Muscle of back (tissue), 11 donors: ENCODE data around the gene NFRKB. TPM values are rescaled to one million over a fixed set of nuclear protein-coding genes. Genes with fewer than 3 reads are reported as not detected.
"Not testable (repeated sequence)": the region's sequence is repeated elsewhere in the genome, so short reads cannot be mapped to it uniquely, and the experiment has no call there.

Experiments used
- DNase-seq, 3 donors: peaks; one replicate each; pipeline versions ENCODE4 v3.0.0 to v3.0.0-alpha.2; 2013
- polyA plus RNA-seq, 10 donors: library from polyadenylated mRNA; unstranded; fragments of 120-200 nt; gene quantifications; one replicate each; pipeline ENCODE4 v1.2.1, GENCODE V29; 2013; ENCODE audit not compliant: insufficient read length in 10 of 10

Gene NFRKB
- polyA plus RNA-seq, 10 donors: 16.3 to 24.6 (median 21.0) TPM

DNA sequence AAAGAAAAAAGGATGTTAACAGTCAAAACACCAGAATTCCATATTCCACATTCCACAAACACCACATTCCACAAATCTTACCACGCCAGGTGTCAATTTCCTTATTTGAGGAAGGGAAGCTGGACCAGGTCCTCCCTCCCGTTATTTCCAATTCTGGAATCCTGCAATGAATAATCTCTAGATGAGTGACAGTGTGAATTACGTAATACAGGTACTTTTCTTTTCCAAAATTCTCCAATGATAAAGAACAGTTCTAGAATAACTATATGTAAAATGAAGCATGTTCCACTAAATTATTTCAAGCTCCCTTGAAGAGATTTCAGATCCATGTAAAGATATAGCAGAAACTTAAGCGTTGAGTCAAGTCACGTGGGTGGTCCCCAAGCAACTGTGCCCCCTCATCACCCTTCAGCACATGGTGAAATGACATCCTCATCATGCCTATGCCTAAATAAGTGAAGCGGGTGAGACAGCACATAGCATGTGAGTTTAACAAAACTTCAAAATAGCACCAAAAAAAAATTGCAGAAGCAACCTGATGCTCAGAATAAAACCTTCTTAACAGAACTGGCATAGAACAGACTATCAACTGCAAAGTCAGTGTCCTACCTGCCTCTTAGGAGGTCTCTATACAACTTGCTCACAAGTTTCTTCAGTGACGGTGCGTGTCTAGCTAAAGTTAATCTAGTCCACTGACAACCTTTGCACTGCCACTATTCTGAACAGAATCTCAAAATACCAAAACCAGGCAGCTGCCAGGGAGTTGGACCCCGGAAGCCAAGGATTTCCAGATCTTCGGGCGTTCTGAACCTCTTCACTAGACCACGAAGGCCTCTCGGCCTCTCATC, 876 bp downstream of the NFRKB start:
- DNase-seq: no peak

DNA sequence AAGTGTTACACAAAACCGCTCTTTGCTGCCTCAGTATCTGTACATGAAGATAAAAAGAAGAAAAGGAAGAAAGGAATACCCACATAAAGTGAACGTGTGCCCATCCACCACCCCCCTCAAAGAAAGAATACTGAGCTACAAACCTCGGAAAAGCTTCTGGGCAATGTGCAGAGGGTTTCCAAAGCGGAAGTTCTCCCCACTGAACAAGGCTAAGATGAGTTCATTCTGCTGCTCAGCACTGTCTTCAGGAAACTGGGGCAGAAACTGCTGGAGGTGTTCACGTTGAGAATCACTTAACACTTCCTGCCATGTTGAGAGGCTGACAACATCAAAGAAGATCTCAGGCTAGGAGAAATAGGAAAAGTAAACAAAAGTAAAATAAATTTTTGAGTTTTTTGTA, 6.9 kb downstream of the NFRKB start:
- DNase-seq: no peak

DNA sequence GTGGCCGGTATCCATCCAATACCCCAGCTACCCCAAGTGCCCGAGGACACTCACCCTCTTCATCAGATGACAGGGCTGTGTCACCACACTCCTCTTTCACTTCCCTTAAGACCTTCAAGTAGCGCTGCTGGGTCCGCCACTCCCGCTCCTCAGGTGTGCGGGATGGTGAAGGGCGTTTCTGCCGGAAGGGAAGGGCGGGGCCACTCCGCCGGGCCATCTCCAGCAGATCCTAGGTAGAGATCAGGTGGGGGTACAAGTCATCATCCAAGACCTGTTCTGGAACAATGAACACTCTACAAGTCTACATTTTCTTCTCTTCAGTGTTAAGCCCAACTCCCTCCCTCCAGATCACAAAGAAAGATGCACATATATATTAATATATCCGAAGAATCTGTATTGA, 10.0 kb downstream of the NFRKB start:
- no peak for DNase-seq

DNA sequence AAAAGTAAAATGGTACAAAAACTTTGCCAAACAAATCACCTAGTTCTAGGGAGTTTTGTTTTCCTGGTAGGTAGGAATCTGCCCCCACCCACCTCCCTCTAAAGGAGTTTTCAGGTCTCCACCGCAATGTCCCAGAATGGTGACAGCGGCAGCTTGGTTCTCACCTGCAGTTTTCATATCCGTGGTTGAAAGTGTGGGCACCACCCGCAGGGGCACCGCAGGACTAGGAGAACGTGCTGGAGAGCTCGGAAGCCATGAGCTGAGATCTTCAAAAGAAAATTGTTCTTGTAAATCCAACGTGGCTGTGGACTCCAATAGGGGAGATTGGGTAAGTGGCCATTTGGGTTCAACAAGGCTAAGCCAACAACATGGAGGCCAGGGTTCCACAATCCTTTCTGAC, 10.8 kb downstream of the NFRKB start:
- no peak for DNase-seq

DNA sequence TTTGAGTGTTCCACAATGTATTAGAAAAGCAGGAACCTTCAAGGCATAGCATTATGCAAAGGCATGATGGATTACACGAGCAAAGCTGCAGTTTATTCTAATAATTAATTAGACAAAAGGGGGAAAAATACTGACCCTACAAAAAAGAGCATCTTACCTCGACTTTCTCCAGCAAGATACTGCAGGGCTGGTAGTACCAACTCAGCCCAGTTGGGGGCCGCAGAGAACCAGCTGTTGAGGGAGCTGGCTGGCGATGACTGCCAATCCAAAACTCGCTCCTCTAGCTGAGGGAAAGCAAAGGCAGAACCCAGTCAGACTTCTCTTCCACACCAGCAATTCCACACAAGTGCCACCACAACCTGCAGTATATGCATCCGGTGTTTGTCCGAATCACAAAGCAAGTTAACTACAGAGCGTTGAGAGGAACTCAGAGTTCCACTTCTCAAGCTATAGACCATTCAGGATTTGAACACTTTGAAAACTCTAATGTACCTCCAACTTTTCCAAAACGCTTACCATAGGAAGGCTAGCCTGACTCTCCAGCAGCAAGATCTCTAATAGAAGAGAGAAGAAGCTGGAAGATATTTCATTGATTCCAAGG, 13.7 kb downstream of the NFRKB start:
- peak in 1 of 3 donors; percentile 8 for DNase-seq

DNA sequence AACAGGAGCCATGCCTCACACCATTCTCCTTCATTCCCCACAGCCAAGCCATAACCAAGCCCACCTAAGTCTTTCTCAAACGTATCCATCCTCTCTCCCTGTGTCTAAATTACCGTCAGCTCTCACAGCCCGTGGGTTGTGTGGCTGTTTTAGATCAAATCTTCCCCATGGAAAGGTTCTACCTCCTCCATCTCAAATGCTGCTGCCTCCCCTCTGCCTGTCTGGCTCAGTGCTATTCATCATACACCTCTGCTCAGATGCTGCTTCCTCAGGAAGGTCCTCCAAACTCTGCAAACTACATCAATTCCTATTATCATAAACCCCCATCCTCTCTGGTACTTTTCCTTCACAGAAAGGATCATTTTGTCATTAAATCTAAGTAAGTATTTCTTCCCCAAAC, 15.1 kb downstream of the NFRKB start:
- DNase-seq: no peak

DNA sequence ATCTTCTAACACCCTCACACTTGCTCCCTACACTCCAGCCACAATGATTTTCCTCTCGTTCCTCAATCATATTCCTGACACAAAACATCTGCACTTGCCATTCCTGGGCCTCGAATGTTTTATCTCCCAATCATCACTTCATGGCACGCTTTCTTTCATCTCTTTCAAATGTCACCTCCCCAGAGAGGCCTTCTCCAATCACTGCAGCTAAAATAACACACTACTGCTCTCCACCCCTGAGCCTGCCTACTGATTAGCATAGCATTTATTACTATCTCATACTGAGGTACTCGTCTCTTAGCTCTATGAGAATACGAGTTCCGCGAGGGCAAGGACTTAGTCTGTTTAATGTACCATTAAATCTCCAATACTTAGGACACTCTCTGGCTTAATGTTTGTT, 23.5 kb downstream of the NFRKB start:
- DNase-seq: no peak

DNA sequence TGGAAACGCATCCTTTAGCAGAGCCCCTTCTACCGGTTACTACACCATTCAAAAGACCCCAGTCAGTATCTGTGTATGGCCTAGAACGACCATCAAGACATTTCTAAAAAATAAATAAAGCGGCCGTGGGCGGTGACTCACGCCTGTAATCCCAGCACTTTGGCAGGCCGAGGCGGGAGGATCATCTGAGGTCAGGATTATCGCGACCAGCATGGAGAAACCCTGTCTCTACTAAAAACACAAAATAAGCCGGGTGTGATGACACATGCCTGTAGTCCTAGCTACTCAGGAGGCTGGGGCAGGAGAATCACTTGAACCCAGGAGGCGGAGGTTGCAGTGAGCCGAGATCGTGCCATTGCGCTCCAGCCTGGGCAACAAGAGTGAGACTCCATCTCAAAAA, 26.8 kb downstream of the NFRKB start:
- not testable (repeated sequence) for DNase-seq

DNA sequence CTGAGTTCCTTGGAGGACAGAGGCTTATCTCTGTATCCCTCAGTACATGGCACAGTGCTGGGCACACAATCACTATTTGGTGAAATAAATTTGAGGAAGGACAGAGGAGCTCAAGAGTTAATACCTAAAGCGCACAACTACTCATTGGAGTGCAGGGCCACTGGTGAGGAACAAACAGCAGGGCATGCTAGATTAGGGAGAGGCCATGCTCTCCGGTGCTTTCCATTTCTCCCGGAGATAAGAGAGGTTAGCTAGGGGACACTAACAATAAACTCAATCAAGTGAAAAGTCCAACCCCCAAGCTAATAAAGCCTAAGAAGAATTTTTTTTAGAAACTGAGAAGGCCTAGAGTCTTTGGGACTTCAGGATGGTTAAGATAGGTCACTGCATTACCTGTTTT, 29.1 kb downstream of the NFRKB start:
- no peak for DNase-seq

DNA sequence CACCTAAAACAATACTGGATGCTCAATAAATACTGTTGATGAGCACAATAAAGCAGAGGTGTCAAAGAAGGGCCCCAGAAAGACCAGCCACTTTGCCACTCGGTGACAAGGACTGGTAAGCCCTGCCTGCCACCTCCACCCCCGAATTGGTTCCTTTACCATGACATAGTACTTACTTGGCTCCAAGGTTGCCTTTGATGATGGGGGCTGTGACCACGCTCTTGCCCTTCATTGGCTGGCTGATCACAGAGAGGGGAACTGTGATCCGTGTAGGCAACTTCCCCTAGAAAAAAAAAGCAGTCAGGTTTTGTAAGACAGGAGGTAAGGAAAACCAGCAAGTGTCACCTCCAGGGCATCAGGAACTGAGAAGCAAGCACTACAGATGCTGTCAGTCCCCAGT, 29.7 kb downstream of the NFRKB start:
- DNase-seq: no peak

DNA sequence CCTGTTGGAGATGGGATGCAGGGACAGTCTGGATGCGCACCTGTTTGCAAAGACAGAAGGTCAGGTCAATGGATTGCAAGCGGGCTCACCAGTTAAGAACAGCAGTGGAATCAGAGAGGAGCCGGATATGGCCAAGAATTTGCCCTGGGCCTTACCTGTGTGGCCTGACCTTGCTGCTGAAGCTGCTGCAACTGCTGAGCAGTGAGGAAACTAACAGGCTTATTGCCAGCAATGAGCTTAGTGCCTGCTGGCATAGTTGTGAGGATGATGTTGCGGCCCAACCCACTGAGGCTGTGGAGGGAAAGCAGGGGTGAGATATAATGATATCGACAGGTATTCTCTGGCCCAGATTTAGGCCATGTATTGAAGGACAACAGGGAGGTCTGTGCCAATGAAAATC, 30.6 kb downstream of the NFRKB start:
- DNase-seq: no peak

DNA sequence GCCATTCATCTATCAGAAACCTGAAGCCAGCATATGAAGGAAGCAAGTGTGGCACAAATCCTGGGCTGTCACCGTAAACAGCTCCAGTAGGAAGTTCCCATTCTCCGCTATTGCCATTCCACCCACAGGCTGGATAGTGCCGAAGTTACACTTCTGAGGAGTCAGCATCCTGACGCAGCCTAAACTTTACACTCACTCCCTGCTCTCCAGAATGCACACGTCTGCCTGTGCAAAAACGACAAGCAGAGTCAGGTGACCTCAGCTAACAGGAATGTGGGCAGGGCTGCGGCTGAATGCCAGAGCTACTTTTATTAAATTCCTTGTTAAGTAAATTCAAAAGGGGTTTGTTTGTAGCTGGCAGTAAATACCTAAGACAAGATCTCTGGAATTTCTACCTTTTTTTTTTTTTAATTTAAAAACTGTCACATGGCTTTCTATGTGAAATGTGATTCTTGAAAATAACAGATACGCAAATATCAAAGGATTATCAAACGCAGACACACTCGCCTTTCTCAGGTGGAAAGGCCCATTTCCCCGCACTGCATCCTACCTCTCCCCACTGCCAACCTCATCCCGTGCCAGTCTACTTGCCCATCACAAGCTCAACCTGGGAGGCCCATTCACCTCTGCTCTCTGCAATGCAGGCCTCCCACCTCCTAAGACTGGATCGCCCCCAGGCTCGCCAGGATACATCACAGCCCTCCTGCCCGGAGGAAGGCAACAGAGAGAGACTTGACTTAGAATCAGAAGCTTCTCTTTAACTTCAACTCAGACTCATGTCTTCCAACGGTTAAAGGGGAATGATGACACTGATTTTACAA, 33.5 kb downstream of the NFRKB start:
- peak; percentile 22 to 86 (median 58) for DNase-seq

DNA sequence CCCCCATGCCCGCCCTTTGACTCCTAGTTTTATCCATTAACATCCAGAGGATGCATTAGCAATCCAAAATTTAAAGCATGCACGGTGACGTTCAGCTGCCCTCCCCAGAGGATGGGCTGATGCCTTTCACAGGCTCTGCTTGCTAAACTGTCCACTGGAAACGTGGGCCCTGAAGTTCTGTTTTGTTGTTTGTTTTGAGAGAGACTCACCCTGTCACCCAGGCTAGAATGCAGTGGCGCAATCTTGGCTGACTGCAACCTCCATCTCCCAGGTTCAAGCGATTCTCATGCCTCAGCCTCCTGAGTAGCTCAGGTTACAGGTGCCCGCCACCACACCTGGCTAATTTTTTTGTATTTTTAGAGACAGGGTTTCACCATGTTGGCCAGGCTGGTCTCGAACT, 39.3 kb downstream of the NFRKB start:
- no peak for DNase-seq

DNA sequence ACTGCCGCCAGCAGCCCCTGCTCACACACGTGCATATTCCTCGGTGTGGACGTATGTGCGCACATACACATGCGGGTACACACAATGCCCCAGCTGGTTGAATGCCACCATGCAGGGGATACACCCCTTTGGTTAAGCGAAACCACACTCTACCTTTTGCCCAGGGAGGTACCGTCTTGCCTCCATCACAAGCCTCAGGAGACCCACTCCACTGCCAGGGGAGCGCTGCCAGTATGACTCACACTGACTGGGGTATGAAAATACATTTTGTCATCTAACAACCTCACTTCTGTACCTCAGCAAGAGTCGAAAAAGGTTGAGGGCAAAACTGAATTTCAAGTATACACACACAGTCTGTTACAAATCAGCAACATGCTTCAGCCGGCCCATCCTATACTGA, 40.3 kb downstream of the NFRKB start:
- no peak for DNase-seq

DNA sequence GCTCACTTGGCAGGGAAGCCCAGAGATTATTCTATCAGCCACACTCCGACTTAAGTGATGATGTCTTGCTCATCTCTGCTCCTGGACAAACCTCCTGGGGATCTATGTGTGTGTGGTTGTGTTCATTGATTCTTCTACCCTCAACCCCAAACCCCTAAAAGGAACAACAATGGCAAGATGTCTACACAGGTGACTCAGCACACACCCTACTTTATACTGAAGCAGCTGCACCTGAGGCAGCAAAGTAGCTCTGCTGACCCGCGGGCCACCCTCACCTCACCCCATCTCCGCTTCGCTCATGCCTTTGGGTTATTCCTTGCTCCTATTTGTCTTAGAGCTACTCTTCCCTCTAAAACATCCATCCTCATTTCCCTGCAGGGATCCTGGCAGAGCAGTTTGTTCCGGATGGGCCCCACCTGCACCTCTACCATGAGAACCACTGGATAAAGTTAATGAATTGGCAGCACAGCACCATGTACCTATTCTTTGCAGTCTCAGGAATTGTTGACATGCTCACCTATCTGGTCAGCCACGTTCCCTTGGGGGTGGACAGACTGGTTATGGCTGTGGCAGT, 41.1 kb downstream of the NFRKB start:
- no peak for DNase-seq

DNA sequence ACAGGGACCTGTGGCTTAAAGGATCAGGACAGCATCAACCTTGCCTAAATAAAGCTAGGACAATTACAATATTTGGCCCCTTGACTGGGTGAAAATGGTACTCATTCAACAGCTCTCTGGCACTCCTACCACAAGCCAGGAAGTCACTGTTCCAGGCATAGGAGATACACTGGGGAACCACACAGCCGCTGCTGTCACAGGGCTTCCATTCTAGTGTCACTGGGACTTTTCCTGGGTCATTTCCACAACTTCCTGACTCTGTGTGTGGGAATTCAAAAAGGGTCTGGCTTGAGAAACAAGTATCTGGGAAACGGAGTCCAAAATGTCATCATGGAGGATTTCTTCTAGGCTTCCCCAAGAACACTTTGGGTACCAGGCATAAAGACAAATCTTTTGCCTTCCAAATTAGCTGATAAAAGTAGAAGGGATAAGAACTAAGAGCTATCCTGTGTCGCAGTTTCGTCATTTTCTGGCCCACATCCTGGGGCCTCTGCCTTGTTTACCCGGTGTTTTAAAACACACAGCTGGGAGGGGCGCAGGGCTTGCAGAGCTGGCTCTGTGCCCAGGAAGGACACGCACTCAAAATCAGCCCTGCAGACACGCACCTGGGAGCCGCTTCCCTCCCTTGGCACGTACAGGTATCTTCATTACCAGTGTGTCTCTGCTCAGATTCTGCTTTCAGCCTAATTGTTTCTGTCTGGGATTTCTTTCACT, 41.7 kb downstream of the NFRKB start:
- DNase-seq: peak in 2 of 3 donors; percentile 40 to 70

DNA sequence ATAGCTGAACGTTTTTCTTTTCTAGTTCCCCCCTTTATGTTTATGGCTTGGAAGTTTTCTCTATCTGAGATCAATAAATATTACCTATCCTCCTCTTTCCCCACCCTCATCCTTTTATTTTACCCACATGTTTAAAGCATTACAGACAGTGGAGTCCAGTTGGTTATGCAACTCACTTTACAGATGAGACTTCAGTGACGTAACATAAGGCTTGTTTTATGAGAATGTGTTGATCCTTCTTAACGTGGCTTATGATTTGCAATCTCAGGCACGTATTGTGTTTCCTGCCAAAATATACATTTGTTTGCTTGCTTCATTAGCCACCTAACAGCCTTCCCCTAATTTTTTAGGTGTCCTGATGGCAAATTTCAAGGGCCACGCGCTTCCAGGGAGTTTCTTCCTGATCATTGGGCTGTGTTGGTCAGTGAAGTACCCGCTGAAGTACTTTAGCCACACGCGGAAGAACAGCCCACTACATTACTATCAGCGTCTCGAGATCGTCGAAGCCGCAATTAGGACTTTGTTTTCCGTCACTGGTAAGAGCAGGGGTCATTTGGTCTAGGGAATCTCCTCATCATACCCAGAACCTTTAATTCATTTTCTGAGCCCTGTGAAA, 43.1 kb downstream of the NFRKB start:
- DNase-seq: no peak

DNA sequence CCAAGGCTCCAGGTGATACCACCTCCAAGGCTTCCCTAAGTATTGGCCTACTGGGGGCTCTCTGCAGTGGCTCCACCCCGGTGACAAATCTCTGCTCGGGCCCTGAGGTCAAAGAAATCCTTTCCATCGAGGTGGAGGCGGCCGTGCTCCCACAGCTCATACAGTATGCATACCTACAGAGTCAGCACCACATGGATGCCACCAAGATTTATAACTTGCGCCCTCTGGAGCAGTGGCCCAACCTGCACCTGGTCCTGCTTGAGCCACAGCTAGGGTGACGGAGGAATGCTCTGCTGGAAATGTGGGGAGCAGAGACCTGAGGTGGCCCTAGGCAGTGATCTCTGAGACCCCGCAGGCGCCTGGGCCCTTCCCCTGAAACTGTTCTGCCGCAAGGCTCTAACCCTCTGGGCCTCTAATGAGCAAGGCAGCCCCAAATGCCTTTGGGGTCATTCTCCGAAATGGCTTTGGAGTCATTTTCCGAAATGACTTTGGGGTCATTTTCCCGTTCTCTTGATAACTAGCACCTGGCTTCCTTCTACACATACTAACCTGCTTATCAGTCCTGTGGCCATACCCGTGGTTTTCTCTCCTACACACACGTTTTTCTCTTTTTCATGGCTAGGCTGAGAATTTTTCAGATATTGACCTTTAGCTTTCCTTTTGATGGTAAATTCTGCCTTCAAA, 45.8 kb downstream of the NFRKB start:
- DNase-seq: no peak

DNA sequence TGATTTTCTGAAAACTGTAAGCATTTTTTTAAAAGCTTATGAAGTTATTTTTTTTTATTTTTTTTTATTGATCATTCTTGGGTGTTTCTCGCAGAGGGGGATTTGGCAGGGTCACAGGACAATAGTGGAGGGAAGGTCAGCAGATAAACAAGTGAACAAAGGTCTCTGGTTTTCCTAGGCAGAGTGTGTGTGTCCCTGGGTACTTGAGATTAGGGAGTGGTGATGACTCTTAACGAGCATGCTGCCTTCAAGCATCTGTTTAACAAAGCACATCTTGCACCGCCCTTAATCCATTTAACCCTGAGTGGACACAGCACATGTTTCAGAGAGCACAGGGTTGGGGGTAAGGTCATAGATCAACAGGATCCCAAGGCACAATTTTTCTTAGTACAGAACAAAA, 48.0 kb downstream of the NFRKB start:
- DNase-seq: not testable (repeated sequence)

DNA sequence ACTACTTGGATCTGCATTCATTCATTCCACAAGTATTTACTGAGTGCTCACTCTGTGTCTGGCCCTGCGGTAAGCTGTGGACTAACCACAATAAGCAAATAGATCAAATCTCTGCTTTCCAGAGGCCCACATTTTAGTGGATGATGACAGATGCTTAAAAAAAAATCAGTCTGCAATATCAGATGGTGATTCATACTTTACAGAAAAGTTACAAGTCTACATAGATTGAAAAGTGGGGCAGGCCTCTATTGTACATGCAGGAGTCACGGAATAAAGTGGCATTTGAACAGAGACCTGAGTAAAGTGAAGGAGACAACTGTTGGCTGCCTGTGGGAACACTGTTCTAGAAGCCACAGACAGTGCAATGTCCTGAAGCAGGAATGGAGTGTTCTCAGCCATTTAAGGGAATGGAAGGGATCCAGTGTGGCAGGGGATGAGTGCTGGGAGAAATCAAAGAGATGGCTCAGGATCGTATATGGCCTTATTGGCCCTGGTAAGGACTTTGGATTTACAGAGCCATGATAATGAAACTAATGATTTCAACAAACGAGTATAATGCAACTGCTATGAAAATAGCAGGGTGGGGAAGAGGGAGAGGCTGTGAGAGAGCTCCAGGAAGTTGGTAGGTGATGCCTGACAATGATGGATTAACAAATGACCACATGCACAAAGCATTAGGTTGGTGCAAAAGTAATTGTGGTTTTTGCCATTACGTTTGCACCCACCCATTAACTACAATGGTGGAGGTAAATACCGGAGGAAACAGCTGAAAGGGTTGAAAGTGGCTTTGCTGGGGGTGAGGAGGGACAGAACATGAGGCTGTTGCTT, 48.7 kb downstream of the NFRKB start:
- peak in 1 of 3 donors; percentile 90 for DNase-seq
